ENCODE results near the gene RRAGB.
"Not testable (repeated sequence)": the region's sequence is repeated elsewhere in the genome, so short reads cannot be mapped to it uniquely, and the experiment has no call there.

The RRAGB gene, protein sequence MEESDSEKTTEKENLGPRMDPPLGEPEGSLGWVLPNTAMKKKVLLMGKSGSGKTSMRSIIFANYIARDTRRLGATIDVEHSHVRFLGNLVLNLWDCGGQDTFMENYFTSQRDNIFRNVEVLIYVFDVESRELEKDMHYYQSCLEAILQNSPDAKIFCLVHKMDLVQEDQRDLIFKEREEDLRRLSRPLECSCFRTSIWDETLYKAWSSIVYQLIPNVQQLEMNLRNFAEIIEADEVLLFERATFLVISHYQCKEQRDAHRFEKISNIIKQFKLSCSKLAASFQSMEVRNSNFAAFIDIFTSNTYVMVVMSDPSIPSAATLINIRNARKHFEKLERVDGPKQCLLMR

GRCh38 chrX:55717521-55718497 is at the start of gene RRAGB:
TSS of gene RRAGB (plus strand) at chrX:55717749. CDS start at chrX:55718328, 579 bp downstream.
- peak within 1 kb of the TSS; percentile 79 for H3K27ac ChIP-seq

DNA sequence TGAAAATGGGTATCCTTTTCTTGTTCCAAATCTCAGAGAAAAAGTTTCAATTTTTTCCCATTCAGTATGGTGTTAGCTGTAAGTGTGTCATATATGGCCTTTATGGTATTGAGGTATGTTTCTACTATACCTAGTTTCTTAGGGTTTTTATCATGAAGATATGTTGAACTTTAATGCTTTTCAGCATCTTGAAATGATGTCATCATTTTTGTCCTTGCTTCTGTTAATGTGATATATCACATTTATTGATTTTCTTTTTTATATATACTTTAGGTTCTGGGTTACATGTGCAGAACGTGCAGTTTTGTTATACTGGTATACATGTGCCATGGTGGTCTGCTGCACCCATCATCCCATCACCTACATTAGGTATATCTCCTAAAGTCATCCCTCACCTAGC is 49.5 kb upstream of the RRAGB start:
- H3K27ac ChIP-seq: no peak overlapping the region
- TF ChIP-seq ZFX (IDR thresholded peaks at IDR 0.05) (no peak), CTCF (conservative IDR thresholded peaks at IDR 0.05) (no peak)

More at GRCh38 chrX:55717521-55718497, at the start of gene RRAGB:
- TF ChIP-seq ZFX (IDR thresholded peaks at IDR 0.05) (peak; percentile 32; the same call in 1 of the 2 replicates), CTCF (conservative IDR thresholded peaks at IDR 0.05) (peak; percentile 83)

DNA sequence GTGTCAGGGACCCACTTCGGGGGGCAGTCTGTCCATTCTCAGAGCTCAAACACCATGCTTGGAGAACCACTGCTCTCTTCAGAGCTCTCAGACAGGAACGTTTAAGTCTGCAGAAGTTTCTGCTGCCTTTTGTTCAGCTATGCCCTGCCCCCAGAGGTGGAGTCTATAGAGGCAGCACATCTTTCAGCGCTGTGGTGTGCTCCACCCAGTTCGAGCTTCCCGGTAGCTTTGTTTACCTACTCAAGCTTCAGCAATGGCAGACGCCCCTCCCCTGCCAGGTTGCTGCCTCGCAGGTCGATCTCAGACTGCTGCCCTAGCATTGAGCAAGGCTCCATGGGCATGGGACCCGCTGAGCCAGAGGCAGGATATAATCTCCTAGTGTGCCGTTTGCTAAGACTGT is 29.0 kb upstream of the RRAGB start:
- H3K27ac ChIP-seq: not testable (repeated sequence)

DNA sequence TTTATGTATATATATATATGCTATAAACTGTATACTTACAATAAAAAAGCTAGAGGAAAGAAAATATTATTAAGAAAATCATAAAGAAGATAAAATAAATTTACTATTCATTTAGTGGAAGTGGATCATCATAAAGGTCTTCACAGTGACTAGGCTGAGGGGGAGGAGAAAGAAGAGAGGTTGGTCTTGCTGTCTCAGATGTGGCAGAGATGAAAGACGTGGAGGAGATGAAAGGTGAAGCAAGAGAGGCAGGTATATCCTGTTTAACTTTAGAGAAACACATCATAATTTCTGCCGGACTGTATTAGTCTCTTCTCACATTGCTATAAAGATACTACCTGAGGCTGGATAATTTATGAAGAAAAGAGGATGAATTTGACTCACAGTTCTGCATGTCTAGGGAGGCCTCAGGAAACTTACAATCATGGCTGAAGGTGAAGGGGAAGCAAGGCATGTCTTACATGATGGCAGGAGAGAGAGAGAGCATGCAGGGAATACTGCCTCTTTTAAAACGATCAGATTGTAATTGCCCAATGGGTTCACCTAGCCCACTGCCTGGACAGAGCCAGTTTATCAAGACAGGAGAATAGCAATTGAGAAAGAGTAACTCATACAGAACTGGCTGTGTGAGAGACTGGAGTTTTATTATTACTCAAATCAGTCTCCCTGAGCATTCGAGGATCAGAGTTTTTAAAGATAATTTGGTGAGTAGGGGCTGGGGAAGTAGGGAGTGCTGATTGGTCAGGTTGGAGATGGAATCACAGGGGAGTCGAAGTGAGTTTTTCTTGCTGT is 22.1 kb upstream of the RRAGB start:
- no peak overlapping the region for H3K27ac ChIP-seq
- TF ChIP-seq CTCF (conservative IDR thresholded peaks at IDR 0.05) (no peak), ZFX (IDR thresholded peaks at IDR 0.05) (no peak)

DNA sequence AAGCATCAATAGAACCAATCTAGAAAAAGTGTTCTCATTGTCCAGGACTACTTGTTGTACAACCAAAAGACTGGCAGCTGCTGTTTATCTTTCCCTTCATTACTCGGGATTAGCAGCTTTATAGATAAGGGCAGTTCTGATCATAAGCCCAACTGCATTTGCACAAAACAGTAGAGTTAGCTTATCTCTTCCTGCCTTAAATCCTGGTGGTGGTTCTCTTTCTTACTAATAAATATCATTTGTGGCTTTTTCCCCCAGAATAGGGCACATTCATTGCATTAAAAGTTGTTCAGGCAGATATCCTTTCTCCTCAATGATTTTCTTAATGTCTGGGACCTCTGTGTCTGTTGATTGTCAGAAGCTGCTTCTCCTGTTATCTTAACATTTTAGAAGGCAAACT is 20.2 kb upstream of the RRAGB start:
- no peak for TF ChIP-seq CTCF (conservative IDR thresholded peaks at IDR 0.05)
- no peak for TF ChIP-seq ZFX (IDR thresholded peaks at IDR 0.05)
- no peak overlapping the region for H3K27ac ChIP-seq

DNA sequence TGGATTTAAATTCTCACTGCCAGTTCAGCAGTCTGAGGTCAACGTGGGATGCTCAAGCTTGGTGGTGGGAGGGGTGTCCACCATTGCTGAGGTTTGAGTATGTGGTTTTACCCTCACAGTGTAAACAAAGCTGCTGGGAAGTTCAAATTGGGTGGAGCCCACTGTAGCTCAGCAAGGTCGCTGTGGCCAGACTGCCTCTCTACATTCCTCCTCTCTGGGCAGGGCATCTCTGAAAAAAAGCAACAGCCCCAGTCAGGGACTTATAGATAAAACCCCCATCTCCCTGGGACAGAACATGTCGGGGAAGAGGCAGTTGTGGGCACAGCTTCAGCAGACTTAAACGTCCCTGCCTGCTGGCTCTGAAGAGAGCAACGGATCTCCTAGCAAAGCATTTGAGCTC is 14.9 kb upstream of the RRAGB start:
- TF ChIP-seq ZFX (IDR thresholded peaks at IDR 0.05) (no peak), CTCF (conservative IDR thresholded peaks at IDR 0.05) (no peak)

DNA sequence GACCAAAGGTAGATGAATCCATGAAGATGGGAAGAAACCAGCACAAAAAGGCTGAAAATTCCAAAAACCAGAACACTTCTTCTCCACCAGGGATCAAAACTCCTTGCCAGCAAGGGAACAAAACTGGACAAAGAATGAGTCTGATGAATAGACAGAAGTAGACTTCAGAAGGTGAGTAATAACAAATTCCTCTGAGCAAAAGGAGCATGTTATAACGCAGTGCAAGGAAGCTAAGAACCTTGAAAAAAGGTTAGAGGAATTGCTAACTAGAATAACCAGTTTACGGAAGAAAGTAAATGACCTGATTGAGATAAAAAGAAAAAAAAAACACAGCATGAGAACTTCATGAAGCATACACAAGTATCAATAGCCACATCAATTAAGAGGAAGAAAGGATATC is 14.1 kb upstream of the RRAGB start:
- not testable (repeated sequence) for H3K27ac ChIP-seq

More for the DNA sequence above, 14.9 kb upstream of the RRAGB start:
- H3K27ac ChIP-seq: no peak overlapping the region

DNA sequence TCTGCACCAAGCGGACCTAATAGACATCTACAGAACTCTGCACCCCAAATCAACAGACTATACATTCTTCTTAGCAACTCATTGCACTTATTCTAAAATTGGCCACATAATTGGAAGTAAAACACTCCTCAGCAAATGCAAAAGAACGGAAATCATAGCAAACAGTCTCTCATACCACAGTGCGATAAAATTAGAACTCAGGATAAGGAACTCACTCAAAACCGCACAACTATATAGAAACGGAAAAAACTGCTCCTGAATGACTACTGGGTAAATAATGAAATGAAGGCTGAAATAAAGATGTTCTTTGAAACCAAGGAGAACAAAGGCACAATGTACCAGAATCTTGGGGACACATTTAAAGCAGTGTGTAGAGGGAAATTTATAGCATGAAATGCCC is 12.5 kb upstream of the RRAGB start:
- H3K27ac ChIP-seq: not testable (repeated sequence)

Measured in C4-2B (cell line).